RKO (cell line): ENCODE data around the gene MCRIP2.

Source experiments
- DNase-seq: peaks from one replicate; pipeline ENCODE4 v3.0.0-alpha.2; 2016; ENCODE audit warnings: low spot score

MCRIP2 gene

DNA sequence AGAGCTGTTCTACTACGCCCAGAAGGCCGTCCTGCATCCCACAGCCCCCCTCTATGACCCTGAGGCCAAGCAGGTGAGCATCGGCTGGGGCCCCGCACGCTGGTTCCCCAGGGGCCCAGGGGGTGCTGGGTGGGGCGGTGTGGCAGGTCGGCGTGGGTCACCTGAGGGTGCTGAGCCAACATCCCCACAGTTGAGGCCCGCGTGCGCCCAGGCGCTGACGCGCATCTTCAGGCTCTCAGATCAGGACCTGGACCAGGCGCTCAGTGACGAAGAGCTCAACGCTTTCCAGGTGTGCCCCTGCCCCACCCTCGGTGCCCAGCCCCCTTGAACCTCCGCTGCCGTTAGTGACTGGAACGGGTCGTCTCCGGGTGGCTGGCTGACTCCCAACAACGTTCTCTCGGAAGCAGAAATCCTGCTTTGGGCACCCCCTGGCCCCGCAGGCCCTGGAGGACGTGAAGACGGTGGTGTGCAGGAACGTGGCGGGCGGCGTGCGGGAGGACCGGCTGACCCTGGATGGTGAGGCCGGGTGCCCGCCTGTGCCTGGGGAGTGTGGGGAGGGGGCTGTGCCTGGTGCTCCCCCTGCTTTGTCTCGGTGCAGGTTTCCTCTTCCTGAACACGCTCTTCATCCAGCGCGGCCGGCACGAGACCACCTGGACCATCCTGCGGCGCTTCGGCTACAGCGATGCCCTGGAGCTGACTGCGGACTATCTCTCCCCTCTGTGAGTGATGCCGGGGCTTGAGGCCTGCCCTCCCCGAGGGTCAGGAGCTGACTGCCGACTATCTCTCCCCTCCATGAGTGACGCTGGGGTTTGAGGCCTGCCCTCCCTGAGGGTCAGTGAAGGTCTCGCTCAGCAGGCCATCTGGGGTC lies 29.1 kb downstream of the MCRIP2 start:
- DNase-seq, result no peak

DNA sequence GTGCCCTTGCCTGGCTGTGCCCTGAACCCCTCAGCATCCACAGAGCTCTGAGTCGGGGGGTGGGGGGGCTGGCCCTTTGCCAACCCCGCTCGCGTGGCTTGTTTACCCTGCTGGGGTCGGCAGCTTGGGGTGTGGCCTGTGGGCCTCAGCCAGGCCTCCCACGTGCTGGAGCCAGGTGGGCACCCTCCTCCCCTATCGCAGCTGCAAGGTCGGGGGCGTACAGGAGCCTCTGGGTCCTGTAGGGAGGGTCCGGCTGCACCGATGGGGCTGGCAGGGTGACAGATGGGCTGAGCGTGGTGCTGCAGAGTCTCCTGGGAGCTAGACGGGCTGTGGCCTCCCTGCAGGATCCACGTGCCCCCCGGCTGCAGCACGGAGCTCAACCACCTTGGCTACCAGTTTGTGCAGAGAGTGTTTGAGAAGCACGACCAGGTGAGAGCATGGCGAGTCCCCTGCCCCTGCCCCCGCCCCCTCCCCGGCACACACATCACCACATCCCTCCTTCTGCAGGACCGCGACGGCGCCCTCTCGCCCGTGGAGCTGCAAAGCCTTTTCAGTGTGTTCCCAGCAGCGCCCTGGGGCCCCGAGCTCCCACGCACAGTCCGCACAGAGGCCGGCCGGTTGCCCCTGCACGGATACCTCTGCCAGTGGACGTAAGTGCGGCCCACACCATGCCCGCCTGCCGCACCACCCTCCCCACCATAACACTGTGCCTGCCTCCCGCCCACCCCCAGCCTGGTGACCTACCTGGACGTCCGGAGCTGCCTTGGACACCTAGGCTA lies 29.9 kb downstream of the MCRIP2 start:
- no peak for DNase-seq

DNA sequence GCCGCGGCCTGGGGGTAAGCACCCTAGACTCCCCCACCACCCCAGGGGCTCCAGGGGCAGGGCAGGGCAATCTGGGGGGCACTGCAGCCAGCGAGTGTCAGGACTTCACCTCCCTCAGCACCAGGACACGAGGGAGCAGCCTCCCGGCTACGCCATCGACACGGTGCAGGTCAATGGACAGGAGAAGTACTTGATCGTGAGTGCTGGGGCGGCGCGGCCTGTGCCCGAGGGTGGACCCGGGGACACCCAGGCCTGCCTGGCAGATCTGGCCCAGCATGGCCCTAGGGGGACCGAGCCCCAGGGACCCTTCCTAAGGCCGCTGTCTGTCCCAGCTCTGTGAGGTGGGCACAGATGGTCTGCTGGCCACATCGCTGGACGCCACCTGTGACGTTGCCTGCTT lies 30.7 kb downstream of the MCRIP2 start:
- no peak for DNase-seq

DNA sequence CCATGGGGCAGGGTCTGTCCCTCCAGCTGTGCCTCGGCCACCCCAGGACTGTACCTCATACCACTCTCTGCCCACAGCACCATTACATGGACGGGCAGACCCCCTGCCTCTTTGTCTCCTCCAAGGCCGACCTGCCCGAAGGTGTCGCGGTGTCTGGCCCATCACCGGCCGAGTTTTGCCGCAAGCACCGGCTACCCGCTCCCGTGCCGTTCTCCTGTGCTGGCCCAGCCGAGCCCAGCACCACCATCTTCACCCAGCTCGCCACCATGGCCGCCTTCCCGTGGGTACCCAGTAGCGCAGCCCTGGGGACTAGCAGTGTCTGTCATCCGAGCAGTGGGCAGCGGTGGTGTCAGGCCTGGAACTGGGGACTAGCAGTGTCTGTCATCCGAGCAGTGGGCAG lies 31.2 kb downstream of the MCRIP2 start:
- no peak for DNase-seq

DNA sequence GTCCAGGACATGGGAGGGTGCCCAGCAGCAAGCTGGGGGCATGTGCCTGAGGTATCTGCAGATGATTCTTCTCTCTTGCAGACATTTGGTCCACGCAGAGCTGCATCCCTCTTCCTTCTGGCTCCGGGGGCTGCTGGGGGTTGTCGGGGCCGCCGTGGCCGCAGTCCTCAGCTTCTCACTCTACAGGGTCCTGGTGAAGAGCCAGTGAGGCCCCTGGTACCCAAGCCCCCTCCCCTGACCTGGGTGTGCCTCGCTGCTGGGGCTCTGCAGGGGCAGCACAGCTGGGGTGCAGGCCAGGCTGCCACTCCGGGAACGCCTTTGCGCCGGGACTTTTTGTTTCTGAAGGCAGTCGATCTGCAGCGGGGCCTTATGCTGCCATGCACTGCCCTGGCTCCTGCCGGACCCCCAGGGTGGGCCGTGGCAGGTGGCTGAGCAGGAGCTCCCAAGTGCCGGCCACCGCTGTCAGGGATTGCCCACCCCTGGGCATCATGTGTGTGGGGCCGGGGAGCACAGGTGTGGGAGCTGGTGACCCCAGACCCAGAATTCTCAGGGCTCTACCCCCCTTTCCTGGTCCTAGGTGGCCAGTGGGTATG lies 31.9 kb downstream of the MCRIP2 start:
- no peak for DNase-seq

DNA sequence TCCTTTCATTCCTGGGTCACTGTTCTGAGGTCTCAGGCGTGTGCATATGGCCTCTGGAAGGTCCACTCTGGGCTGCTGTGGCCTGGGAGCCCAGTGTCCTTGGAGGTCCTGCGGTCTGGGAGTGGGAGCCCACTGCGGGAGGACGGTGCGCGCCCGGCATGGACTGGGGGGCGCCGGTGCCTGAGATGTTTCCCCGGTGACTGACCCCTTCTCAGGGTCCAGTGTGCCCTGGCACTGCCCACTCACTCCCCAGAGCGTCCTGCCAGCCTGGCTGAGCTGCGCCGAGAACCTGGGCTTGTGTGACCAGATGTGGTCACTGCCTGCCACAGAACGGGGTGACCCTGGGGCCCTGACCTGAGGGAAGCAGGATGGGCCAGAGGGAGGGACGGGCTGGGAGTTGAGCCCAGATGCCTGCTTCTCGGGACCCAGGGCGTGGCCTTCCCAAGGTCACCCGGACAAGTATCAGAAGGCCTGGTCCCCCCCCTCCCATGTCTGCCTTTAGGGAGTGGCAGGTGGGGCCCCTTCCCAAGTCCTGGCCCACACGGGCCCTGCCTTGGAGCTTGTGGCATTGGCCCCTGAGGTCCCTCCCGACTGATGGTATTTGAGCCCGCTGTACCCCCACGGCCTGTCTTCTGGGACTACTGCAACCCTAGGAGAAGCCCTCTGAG lies 32.7 kb downstream of the MCRIP2 start:
- no peak for DNase-seq

DNA sequence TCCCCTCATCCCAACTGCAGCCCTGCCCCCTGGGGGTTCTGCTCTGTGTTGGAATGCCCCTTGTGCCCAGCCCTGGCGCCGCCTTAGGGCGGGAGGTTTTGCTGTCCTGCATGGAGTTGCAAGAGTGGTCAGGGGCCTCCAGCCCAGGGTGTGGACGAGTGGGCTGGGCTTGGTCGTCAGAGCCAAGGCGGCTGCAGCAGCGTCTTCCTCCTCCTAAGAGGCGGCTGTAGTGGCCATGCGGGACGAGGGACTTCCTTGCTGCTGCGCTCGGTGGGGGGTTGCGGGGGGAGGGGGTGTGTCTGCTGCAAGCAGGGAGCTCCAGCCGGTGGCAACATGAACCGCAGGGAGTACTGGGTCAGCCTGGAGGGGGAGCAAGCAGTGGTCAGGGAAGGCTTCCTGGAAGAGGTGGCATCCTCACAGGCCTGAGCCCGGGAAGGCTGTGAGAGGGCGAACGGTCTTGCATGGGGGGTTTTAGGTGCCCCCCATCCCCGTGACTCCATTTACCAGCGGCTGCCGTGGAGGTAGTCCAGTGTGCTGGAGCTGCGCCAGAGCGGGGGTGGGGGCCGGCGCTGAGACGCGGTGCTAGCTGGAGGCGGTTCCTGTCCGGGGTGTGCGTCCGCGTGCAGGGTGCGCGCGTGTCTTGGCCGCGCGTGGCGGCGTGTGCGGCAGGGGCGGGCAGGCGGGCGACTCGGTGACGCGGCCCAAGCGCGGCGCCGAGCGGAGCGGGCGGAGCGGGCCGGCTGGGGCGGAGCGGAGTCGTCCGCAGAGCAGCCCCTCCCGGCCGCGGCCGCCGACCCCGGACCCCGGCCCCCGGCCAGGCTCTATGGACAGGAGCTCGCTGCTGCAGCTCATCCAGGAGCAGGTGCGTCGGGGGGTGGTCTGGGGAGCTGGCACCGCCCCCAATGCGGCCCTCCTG lies 33.6 kb downstream of the MCRIP2 start, which contains the start of gene RHBDL1:
Gene RHBDL1, plus strand, starts transcription at position 704 of the 916 bp plus-strand sequence. Its CDS starts 120 bp downstream, at position 824.
- no peak for DNase-seq

DNA sequence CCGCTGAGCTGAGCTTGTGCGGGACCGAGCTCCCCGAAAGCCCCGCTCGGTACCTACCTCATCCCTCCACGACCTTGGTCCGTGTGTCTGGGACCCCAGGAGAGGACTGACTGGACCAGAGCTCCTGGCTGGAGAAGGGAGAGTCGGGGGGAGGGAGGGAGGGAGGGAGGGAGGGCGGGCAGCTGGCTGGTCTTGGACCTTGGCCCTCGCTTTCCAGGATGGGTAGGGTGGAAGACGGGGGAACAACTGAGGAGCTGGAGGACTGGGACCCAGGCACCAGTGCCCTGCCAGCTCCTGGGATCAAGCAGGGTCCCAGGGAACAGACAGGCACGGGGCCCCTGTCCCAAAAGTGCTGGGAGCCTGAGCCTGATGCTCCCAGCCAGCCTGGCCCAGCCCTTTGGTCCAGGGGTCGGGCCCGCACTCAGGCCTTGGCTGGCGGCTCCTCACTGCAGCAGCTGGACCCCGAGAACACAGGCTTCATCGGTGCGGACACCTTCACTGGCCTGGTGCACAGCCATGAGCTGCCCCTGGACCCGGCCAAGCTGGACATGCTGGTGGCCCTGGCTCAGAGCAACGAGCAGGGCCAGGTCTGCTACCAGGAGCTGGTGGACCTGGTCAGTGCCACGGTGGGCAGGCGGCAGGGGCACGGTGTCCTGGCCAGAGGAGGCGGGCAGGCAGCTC lies 34.4 kb downstream of the MCRIP2 start:
- DNase-seq, result no peak

DNA sequence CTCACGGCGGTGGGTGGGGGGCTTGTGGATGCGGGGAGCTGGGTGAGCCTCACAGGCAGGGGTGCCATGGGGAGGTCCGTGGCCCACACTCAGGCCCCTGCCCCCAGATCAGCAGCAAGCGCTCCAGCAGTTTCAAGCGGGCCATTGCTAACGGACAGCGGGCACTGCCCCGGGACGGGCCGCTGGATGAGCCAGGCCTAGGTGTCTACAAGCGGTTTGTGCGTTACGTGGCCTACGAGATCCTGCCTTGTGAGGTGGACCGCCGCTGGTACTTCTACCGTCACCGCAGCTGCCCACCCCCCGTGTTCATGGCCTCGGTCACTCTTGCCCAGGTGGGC lies 34.9 kb downstream of the MCRIP2 start:
- DNase-seq, result no peak

DNA sequence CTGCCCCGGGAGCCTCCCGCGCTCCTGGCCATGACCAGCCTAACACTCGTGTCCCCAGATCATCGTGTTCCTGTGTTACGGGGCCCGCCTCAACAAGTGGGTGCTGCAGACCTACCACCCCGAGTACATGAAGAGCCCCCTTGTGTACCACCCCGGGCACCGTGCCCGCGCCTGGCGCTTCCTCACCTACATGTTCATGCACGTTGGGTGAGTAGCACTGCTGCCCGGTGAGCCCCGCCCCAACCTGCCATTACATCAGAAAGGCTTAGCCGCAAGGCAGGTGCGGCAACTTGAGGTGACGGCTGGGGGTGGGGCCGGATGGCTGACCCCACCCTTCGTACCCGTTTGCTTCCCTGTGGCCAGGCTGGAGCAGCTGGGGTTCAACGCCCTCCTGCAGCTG lies 35.3 kb downstream of the MCRIP2 start:
- DNase-seq, result no peak

DNA sequence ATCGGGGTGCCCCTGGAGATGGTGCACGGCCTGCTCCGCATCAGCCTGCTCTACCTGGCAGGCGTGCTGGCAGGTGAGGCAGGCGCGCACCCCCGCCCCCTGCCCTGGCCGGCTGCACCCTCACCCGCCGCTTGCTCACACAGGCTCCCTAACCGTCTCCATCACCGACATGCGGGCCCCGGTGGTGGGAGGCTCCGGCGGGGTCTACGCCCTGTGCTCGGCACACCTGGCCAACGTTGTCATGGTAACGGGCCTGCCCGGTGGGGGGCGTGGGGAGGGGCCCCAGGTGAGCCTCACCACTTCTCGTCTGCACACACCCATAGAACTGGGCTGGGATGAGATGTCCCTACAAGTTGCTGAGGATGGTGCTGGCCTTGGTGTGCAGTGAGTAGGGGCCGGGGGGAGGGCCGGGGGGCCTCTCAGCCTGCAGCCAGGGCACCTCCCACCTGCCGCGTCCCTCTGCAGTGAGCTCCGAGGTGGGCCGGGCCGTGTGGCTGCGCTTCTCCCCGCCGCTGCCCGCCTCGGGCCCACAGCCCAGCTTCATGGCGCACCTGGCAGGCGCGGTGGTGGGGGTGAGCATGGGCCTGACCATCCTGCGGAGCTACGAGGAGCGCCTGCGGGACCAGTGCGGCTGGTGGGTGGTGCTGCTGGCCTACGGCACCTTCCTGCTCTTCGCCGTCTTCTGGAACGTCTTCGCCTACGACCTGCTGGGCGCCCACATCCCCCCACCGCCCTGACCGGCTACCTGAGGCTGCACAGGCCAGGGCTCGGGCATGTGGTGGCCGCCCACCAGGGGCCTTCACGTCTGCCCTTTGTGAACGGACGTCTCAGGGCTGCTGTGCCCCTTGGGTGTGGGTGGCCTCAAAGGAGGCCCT lies 35.9 kb downstream of the MCRIP2 start:
- DNase-seq, result no peak

DNA sequence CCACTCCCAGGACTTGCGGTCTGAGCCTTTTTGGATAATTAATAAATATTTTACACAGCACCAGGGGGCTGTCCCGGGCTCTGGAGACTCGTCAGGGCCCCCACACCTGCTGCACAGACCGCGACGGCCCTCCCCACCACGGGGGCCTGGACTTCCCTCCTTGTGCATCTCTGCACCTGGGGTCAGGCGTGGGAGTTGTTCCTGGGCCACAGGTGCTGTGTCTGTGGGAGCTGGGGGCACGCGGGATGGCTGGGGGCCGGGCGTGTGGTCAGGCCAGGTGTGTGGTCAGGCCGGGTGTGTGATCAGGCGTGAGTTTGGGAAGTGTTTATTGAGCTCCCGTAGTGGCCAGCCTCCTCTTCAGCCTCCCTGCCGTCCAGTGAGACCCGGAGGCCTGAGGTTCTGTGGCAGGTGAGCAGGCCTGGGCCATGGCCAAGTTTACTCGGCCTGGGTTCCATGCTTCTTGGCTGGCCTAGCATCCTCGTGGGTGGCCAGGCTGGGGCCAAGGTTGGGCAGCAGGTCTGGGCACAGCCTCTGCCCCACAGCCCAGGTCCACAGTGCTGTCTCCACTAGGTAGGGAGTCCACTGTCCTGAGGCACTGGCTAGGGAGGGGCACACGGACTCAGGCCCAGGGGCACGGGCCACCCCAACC lies 36.7 kb downstream of the MCRIP2 start:
- DNase-seq, result no peak

DNA sequence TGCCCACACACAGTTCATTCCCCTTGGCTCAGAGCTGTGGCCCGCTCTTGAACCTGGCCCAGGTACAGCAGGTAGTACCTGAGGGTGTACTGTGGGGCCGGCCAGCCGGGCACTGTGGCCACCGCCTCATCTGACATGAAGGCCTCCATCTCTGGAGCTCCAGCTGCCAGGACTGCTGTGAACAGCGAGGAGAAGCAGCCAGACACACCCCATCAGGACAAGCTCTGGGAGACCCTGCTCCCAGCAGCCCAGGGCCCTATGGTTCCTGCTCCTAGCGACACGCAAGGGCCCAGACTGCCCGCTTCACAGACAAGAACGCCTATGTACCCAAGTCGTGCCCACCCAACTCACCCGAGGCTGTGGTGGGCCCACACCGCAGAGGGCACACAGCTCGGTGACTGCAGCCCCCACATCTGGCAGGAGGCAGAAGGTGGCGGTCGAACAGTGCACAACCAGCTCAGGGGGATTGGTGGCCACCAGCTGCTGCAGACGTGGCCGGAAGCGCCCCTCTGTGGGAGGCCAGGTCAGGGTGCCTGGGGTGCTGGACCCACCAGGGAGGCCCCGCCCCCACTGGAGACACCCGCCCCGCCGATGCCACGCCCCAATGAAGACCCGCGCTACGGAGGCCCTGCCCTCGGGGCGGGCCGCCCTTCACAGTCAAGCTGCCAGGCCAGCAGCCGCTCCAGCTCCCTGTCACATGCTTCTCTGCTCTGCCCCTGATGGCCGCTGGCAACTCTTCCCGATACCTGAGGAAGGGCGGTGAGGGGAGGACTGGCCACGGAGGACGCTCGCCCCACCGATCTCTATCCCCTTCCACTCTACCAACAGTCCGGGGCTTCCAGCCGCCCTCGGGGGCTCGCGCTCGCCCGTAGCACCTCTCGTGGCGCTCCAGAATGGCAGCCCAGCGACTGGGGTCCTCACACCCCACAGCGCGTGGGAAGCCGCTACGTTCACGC lies 37.5 kb downstream of the MCRIP2 start:
- peak; percentile 76 for DNase-seq

DNA sequence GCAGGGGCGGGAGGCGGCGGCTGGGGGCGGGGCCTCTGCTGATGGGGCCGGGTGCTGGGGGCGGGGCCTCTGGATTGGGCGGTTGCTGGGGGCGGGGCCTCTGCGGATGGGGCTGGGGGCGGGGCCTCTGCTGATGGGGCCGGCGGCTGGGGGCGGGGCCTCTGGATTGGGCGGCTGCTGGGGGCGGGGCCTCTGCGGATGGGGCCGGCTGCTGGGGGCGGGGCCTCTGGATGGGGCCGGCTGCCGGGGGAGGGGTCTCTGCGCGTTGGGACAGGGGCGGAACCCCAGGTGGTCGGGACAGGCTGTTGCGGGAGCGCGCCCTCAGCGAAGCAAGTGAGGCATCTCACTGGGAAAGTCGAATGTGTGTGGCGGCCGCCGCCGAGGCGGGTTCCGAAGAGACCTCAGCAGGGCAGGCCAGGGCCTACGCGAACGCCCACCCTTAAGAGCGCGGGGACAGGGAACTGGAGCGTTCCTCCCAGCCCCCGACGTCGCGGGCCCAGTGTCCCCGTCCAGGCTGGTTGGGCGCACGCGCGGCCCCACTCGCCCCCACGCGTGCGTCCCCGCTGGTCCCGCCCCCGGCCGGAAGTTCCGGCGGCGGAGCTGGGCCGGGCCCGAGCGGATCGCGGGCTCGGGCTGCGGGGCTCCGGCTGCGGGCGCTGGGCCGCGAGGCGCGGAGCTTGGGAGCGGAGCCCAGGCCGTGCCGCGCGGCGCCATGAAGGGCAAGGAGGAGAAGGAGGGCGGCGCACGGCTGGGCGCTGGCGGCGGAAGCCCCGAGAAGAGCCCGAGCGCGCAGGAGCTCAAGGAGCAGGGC lies 38.4 kb downstream of the MCRIP2 start, which contains the start of gene STUB1:
Gene STUB1, plus strand, starts transcription at position 597 of the 811 bp plus-strand sequence. Its CDS starts 116 bp downstream, at position 713.
- DNase-seq, result peak; percentile 88

DNA sequence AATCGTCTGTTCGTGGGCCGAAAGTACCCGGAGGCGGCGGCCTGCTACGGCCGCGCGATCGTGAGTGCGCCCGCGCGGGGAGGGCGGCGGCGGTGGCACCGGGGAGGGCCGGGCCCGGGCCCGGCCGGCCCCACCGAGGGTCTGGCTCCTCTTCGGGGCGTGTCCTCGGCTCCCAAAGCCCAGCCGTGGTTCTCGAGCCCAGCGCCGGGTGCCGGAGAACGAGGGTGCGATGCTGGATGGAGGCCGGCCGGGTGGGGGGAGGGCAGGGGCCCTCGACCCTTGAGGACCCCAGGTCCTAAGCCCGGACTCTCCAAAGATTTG lies 39.0 kb downstream of the MCRIP2 start:
- no peak for DNase-seq

DNA sequence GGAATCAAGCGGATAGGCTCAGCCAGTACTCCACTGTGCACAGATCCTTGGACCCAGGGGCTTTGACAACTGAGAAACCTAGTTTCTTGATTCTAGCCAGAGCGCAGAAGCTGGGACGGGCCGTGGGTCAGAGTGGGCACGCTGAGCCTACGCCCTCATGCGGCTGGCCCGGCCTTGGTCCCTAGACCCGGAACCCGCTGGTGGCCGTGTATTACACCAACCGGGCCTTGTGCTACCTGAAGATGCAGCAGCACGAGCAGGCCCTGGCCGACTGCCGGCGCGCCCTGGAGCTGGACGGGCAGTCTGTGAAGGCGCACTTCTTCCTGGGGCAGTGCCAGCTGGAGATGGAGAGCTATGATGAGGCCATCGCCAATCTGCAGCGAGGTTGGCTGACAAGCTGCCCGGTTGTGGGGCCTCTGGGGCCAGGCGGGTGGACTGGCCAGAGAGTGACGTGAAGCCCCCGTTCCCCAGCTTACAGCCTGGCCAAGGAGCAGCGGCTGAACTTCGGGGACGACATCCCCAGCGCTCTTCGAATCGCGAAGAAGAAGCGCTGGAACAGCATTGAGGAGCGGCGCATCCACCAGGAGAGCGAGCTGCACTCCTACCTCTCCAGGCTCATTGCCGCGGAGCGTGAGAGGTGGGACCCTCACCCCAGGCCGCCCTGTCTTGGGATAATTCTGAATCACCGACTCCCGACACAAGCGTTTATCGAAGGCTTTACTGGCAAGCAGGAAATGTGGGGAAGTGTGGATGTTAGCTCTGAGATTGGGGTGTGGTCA lies 39.5 kb downstream of the MCRIP2 start:
- peak; percentile 87 for DNase-seq
